ENCODE data around the gene ARL14.
"Not testable (repeated sequence)": the region's sequence is repeated elsewhere in the genome, so short reads cannot be mapped to it uniquely, and the experiment has no call there.

The ARL14 gene

DNA sequence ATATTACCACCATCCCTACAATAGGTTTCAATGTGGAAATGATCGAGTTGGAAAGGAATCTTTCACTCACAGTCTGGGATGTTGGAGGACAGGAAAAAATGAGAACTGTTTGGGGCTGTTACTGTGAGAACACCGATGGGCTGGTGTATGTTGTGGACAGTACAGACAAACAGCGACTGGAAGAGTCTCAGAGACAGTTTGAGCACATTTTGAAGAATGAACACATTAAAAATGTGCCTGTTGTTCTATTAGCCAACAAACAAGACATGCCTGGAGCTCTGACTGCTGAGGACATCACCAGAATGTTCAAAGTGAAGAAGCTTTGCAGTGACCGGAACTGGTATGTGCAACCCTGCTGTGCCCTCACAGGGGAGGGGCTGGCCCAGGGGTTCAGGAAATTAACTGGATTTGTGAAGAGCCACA, 510 bp downstream of the ARL14 start:
- DNase-seq (ENCODE audit: low read depth in 2 of 2), result no peak

GRCh38 chr3:160678292-160678842, 1.4 kb downstream of the ARL14 start:
- no peak for DNase-seq (ENCODE audit: low read depth in 2 of 2)

DNA sequence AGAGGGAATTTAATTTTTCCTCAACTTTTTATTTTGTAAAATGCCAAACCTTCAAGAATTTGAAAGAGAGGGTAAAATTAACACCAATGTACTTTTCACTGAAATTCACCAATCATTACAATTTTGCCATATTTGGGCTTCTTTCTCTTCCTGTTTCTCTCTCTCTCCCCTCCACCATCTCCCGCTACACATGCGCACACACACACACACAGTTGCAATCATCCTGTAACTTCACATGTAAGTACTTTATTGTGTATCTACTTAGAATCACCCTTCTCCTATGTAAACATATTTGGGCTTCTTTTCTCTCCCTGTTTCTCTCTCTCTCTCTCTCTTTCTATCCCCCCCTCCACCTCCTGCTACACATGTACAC, 7.4 kb downstream of the ARL14 start:
- no peak for DNase-seq (ENCODE audit: low read depth in 2 of 2)

GRCh38 chr3:160685144-160685766, 8.3 kb downstream of the ARL14 start:
- no peak for DNase-seq (ENCODE audit: low read depth in 2 of 2)

- DNase-seq (ENCODE audit: low read depth in 2 of 2), result no peak
Measured at GRCh38 chr3:160686955-160687535, 10.1 kb downstream of the ARL14 start.

- DNase-seq (ENCODE audit: low read depth in 2 of 2), result no peak
Measured at GRCh38 chr3:160691151-160691550, 14.2 kb downstream of the ARL14 start.

DNA sequence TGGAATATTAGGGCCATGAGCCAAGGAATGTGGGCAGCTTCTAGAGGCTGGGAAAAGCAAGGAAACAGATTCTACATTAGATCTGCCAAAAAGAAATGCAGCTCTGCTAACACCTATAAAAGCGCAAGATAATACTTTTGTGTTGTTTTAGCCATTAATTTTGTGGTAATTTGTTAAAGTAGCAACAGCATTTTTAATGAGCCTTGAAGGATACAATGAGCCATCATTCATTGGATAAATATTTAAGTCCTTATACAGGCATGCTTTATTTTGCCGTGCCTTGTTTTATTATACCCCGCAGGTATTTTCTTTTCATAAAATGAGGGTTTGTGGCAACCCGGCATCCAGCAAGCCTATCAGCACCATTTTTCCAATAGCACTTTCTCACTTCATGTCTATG, 15.0 kb downstream of the ARL14 start:
- no peak for DNase-seq (ENCODE audit: low read depth in 2 of 2)

- DNase-seq (ENCODE audit: low read depth in 2 of 2), result no peak
Measured at GRCh38 chr3:160693191-160693590, 16.2 kb downstream of the ARL14 start.

GRCh38 chr3:160694345-160694744, 17.4 kb downstream of the ARL14 start:
- no peak for DNase-seq (ENCODE audit: low read depth in 2 of 2)

- no peak for DNase-seq (ENCODE audit: low read depth in 2 of 2)
Measured at GRCh38 chr3:160695003-160695402, 18.0 kb downstream of the ARL14 start.

DNA sequence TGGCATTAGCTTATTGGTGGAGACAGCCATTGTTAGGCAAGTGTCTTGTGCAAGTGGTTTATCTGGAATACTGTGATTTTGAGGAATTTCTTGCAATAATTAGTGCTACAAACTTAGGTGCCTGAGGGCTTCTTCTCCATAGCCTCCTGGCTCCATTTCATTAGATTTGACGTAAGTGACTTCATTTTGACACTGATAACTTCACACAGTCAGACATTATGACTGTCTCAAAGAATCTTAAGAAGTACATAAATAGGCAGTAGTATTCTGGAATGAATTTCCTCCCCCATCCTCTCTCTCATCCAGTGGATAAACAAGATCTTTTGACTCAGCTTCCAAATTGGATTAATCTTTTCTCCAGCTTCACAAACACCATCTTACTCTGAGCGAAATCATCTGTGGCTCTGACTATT, 19.0 kb downstream of the ARL14 start:
- no peak for DNase-seq (ENCODE audit: low read depth in 2 of 2)

GRCh38 chr3:160697637-160698380, 20.8 kb downstream of the ARL14 start:
- DNase-seq (ENCODE audit: low read depth in 2 of 2), result no peak

GRCh38 chr3:160698599-160699195, 21.7 kb downstream of the ARL14 start:
- DNase-seq (ENCODE audit: low read depth in 2 of 2), result no peak

GRCh38 chr3:160701490-160701889, 24.5 kb downstream of the ARL14 start:
- no peak for DNase-seq (ENCODE audit: low read depth in 2 of 2)

GRCh38 chr3:160702290-160702689, 25.3 kb downstream of the ARL14 start:
- DNase-seq (ENCODE audit: low read depth in 2 of 2), result no peak

DNA sequence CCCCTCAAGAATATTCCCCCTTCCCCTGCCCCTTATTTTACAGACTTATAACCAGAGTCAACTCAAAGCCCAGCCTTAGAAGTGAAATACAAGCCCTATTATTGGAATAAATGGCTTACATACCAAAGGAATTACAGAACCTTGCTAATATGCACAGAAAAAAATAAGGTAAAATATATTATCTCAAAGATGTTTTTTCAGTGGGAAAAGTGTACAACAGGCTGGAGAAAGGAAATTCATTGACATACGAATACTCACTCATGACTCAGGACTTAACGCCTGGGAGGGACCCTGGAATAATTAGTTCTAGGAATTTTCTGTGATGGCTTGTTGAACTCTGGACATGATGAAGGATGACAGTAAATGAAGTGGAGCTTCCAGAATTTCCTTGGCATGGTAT, 27.0 kb downstream of the ARL14 start:
- no peak for DNase-seq (ENCODE audit: low read depth in 2 of 2)

GRCh38 chr3:160707187-160707794, 30.3 kb downstream of the ARL14 start:
- DNase-seq (ENCODE audit: low read depth in 2 of 2), result no peak

- no peak for DNase-seq (ENCODE audit: low read depth in 2 of 2)
Measured at GRCh38 chr3:160709477-160710182, 32.7 kb downstream of the ARL14 start.

DNA sequence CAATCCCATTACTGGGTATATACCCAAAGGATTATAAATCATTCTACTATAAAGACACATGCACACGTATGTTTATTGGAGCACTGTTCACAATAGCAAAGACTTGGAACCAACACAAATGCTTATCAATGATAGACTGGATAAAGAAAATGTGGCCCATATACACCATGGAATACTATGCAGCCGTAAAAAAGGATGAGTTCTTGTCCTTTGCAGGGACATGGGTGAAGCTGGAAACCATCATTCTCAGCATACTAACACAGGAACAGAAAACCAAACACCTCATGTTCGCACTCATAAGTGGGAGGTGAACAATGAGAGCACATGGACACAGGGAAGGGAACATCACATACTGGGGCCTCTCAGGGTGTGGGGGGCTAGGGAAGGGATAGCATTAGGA, 36.2 kb downstream of the ARL14 start:
- not testable (repeated sequence) for DNase-seq (ENCODE audit: low read depth in 2 of 2)

GRCh38 chr3:160719710-160720109, 42.8 kb downstream of the ARL14 start:
- DNase-seq (ENCODE audit: low read depth in 2 of 2), result no peak

- DNase-seq (ENCODE audit: low read depth in 2 of 2), result no peak
Measured at GRCh38 chr3:160720123-160720746, 43.3 kb downstream of the ARL14 start.

All from stimulated activated CD8-positive, alpha-beta memory T cell treated with anti-CD3 and anti-CD28 coated beads, Interleukin-7, amount 100 ng/mL, for 1 hour (primary cell).